Right atrium auricular region (tissue), 2 donors: ENCODE data around the gene OR56B1. TPM values are rescaled to one million over a fixed set of nuclear protein-coding genes. Genes with fewer than 3 reads are reported as not detected.

Source experiments
- DNase-seq: peaks from one replicate; pipeline ENCODE4 v3.0.0-alpha.2; 2019; ENCODE audit warnings: low spot score
- H3K27ac ChIP-seq, 2 donors: fragments of 200-600 bp; sonication (generic); 1 replicate in 1 of 2; 2 replicates in 1 of 2; pipeline ENCODE4 v1.5.1; 2016 to 2019
- H3K27me3 ChIP-seq, 2 donors: fragments of 200-600 bp; sonication (generic); one replicate each; pipeline versions ENCODE4 v1.5.1 to v1.6.0; 2017 to 2019
- H3K36me3 ChIP-seq: fragments of 200-600 bp; sonication (generic); one replicate; pipeline ENCODE4 v1.5.1; 2016
- H3K4me1 ChIP-seq, 2 donors: fragments of 200-600 bp; sonication (generic); one replicate each; pipeline versions ENCODE4 v1.5.1 to v1.6.0; 2017 to 2019
- H3K4me3 ChIP-seq, 2 donors: fragments of 200-600 bp; sonication (generic); 1 replicate in 1 of 2; 2 replicates in 1 of 2; pipeline ENCODE4 v1.5.1; 2017 to 2019; ENCODE audit warnings: mild to moderate bottlenecking in 1 of 2, moderate library complexity in 1 of 2
- H3K9me3 ChIP-seq, 2 donors: fragments of 200-600 bp; sonication (generic); one replicate each; pipeline ENCODE4 v1.5.1; 2019
- total RNA-seq, 2 donors: library from RNA; depleted of rRNA; stranded (reverse); fragments of >200 nt; gene quantifications; one replicate each; pipeline ENCODE4 v1.1.0, GENCODE V29; 2016
- TF ChIP-seq, protein P1 (sequence below), 2 donors: fragments of 200-600 bp; sonication (generic); IDR thresholded peaks; one replicate each; pipeline ENCODE4 v1.5.1; 2019; ENCODE audit warnings: antibody characterized with exemption in 2 of 2

OR56B1 gene
- total RNA-seq, 2 donors from 2014 or later, result not detected

DNA sequence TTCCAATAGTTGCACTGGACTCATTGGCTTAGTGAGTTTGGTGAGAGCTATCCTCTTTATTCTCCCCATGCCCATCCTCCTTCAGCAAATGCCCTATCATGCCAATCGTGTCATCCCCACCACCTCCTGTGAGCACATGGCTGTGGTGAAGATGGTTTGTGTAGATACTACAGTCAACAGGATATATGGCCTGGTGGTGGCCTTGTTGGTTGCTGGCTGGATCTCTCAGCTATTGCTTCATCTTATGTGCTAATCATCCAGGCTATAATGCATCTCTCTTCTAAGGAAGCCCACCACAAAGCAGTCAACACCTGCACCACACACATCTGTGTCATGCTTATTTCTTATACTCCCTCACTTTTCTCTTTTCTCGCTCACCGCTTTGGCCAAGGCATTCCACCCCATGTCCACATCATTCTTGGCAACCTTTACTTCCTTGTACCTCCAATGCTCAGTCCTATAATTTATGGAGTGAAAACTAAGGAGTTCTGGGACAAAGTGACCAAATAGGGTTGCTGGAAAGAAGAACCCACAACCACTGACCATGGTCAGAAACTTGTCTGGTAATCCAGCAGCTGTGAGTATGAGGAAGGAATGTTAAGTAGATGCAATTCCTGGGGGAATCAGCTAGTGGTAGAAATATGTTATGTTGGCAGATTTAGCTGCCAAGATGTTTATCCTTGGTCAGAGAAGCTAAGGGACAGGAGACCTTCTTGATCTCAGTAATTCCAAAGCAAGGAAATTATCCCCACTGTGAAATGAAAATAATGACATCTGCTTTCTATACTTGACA, 16.3 kb upstream of the OR56B1 start:
- H3K27ac ChIP-seq, result no peak overlapping the region
- H3K27me3 ChIP-seq, result no peaks in the 10 kb centered on the region
- H3K9me3 ChIP-seq, result no peaks in the 10 kb centered on the region
- no peaks in the 10 kb centered on the region for H3K4me1 ChIP-seq
- TF ChIP-seq, protein P1, sequence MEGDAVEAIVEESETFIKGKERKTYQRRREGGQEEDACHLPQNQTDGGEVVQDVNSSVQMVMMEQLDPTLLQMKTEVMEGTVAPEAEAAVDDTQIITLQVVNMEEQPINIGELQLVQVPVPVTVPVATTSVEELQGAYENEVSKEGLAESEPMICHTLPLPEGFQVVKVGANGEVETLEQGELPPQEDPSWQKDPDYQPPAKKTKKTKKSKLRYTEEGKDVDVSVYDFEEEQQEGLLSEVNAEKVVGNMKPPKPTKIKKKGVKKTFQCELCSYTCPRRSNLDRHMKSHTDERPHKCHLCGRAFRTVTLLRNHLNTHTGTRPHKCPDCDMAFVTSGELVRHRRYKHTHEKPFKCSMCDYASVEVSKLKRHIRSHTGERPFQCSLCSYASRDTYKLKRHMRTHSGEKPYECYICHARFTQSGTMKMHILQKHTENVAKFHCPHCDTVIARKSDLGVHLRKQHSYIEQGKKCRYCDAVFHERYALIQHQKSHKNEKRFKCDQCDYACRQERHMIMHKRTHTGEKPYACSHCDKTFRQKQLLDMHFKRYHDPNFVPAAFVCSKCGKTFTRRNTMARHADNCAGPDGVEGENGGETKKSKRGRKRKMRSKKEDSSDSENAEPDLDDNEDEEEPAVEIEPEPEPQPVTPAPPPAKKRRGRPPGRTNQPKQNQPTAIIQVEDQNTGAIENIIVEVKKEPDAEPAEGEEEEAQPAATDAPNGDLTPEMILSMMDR (IDR thresholded peaks at IDR 0.05), result no peak
- no peak for DNase-seq
- H3K36me3 ChIP-seq, result no peaks in the 10 kb centered on the region
- H3K4me3 ChIP-seq, result no peak overlapping the region

DNA sequence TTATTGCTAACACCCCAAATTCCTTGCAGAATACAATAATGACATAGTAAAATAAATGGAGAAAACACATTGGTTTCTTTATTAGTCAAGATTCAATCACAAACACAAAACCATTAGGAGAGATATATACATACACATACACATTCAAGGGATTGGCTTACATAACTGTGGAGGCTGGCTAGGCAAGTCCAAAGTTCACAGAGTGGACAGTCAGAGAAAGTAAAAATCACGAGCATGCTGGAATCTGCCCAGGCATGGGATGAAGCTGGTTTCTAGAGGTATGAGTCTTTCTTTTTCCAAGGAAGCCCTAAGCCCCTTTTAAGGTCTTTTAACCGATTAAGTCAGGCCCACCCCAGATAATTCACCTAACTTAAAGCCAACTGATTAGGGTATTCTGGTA, 13.6 kb upstream of the OR56B1 start:
- no peaks in the 10 kb centered on the region for H3K4me1 ChIP-seq

DNA sequence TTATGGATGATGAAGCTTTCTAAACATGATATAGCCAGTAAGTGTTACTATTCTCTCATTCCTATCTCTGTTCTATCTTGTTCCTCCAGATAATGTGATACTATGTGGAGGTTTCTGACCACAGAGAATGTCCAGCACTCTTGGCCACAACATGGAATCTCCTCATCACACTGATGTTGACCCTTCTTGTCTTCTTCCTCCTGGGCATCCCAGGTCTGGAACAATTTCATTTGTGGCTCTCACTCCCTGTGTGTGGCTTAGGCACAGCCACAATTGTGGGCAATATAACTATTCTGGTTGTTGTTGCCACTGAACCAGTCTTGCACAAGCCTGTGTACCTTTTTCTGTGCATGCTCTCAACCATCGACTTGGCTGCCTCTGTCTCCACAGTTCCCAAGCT, 9.9 kb upstream of the OR56B1 start:
- DNase-seq, result no peak
- H3K4me1 ChIP-seq, result no peaks in the 10 kb centered on the region
- TF ChIP-seq, protein P1 (IDR thresholded peaks at IDR 0.05), result no peak

More for the DNA sequence above, 13.6 kb upstream of the OR56B1 start:
- Histone ChIP-seq H3K4me3 (no peak overlapping the region), H3K36me3 (no peaks in the 10 kb centered on the region), H3K27ac (no peak overlapping the region), H3K9me3 (no peaks in the 10 kb centered on the region), H3K27me3 (no peaks in the 10 kb centered on the region)
- TF ChIP-seq, protein P1 (IDR thresholded peaks at IDR 0.05), result no peak
- no peak for DNase-seq

DNA sequence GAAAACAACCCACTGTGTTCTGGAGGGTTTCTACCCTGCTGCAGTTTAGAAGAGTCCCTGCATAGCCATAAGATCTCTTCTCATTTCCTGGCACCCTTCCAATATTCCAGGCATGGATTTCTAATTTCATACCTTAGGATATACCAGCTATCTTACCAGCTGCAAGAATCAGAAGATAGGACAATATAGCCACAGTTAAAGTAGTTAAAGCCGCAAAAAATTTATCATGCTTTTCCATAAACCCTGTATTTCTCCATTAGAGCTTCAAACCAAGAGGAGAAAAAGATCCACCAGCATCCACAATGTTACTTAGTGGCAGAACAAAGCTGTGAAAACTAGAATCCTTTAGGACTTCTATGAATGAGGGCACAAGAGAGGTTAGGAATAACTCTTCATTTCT, 8.6 kb upstream of the OR56B1 start:
- H3K36me3 ChIP-seq, result no peaks in the 10 kb centered on the region
- H3K27ac ChIP-seq, result no peak overlapping the region

More for the DNA sequence above, 9.9 kb upstream of the OR56B1 start:
- no peaks in the 10 kb centered on the region for H3K27me3 ChIP-seq
- H3K27ac ChIP-seq, result no peak overlapping the region
- no peak overlapping the region for H3K4me3 ChIP-seq
- H3K36me3 ChIP-seq, result no peaks in the 10 kb centered on the region
- no peaks in the 10 kb centered on the region for H3K9me3 ChIP-seq

DNA sequence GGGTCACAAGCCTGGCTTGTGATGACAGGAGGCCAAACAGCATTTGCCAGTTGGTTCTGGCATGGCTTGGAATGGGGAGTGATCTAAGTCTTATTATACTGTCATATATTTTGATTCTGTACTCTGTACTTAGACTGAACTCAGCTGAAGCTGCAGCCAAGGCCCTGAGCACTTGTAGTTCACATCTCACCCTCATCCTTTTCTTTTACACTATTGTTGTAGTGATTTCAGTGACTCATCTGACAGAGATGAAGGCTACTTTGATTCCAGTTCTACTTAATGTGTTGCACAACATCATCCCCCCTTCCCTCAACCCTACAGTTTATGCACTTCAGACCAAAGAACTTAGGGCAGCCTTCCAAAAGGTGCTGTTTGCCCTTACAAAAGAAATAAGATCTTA, 843 bp downstream of the OR56B1 start:
- no peak for DNase-seq
- no peaks in the 10 kb centered on the region for H3K4me1 ChIP-seq
- TF ChIP-seq, protein P1 (IDR thresholded peaks at IDR 0.05), result no peak
- no peak overlapping the region for H3K27ac ChIP-seq
- H3K27me3 ChIP-seq, result no peaks in the 10 kb centered on the region
- peaks cover 3 to 12% of the 10 kb centered on the region in 2 donors for H3K9me3 ChIP-seq
- H3K4me3 ChIP-seq, result no peak overlapping the region
- no peaks in the 10 kb centered on the region for H3K36me3 ChIP-seq

More for the DNA sequence above, 8.6 kb upstream of the OR56B1 start:
- no peak for DNase-seq
- TF ChIP-seq, protein P1 (IDR thresholded peaks at IDR 0.05), result no peak
- H3K9me3 ChIP-seq, result no peaks in the 10 kb centered on the region
- H3K4me3 ChIP-seq, result no peak overlapping the region
- no peaks in the 10 kb centered on the region for H3K4me1 ChIP-seq
- H3K27me3 ChIP-seq, result no peaks in the 10 kb centered on the region
